Measurements from ENCODE around the gene PRPF38B. TPM values are rescaled to one million over a fixed set of nuclear protein-coding genes. Genes with fewer than 3 reads are reported as not detected.

The PRPF38B gene
- polyA plus RNA-seq, 1 donor (not counting 4 experiments of a cell fraction or from before 2014, with no cell fraction given): 41.0 TPM

DNA sequence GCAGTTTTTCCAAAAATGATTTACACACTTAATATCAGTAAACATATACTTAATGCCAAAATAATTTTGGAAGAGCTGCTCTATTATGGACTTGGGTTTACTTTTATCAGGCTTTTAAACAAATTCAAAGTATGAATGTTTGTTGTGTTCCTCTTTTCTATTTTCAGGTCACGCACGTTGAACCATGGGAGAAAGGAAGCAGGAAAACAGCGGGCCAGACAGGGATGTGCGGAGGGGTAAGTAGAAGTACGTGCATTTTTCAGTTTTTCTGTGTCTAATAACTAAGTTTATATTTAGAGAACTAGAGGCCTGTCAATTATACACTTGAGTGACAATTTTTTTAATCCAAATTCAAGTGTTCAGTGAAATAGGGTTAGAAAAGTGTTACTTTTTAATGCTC, 3.4 kb downstream of the PRPF38B start:
- no peak overlapping the region for H3K4me2 ChIP-seq (ENCODE audit: control insufficient read depth, extremely low read depth, insufficient read depth, low read depth, low read length)
- no peaks in the 10 kb centered on the region for H3K27me3 ChIP-seq (ENCODE audit: control insufficient read depth, extremely low read depth, insufficient read depth, low read length)
- no peak for DNase-seq (ENCODE audit: low read depth, low spot score)
- H3K9me3 ChIP-seq (ENCODE audit: control insufficient read depth, low read depth, low read length): no peaks in the 10 kb centered on the region
- peaks cover 15 to 37% of the 10 kb centered on the region in 2 experiments for H3K36me3 ChIP-seq (ENCODE audit: control insufficient read depth in 2 of 2, extremely low read depth in 1 of 2, insufficient read depth in 2 of 2, low read length in 2 of 2)
- H4K20me1 ChIP-seq (ENCODE audit: control insufficient read depth, extremely low read depth, insufficient read depth, low read length): peaks cover 20% of the 10 kb centered on the region
- no peak for FAIRE-seq
- no peak overlapping the region for H3K9ac ChIP-seq (ENCODE audit: control insufficient read depth, extremely low read depth, insufficient read depth, low read length)
- TF ChIP-seq, protein P1, sequence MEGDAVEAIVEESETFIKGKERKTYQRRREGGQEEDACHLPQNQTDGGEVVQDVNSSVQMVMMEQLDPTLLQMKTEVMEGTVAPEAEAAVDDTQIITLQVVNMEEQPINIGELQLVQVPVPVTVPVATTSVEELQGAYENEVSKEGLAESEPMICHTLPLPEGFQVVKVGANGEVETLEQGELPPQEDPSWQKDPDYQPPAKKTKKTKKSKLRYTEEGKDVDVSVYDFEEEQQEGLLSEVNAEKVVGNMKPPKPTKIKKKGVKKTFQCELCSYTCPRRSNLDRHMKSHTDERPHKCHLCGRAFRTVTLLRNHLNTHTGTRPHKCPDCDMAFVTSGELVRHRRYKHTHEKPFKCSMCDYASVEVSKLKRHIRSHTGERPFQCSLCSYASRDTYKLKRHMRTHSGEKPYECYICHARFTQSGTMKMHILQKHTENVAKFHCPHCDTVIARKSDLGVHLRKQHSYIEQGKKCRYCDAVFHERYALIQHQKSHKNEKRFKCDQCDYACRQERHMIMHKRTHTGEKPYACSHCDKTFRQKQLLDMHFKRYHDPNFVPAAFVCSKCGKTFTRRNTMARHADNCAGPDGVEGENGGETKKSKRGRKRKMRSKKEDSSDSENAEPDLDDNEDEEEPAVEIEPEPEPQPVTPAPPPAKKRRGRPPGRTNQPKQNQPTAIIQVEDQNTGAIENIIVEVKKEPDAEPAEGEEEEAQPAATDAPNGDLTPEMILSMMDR (optimal IDR thresholded peaks at IDR 0.05 in 1 of 3, IDR thresholded peaks at IDR 0.05 in 1 of 3, conservative IDR thresholded peaks at IDR 0.05 in 1 of 3; ENCODE audit: extremely low read depth in 1 of 3, insufficient read depth in 2 of 3, low read length in 3 of 3): no peak
- no peak for TF ChIP-seq EZH2 (IDR thresholded peaks at IDR 0.05; ENCODE audit: low read length)
- peaks cover 18% of the 10 kb centered on the region for H3K4me1 ChIP-seq (ENCODE audit: control insufficient read depth, extremely low read depth, insufficient read depth, low read length)
- no peak overlapping the region for H2AFZ ChIP-seq (ENCODE audit: control insufficient read depth, low read length)
- dilution Hi-C loops (cut with MboI; ENCODE audit: extremely low pct_ligation_motif_present, low sequenced_read_pairs): no loop called here
- no peak overlapping the region for H3K4me3 ChIP-seq (ENCODE audit: control insufficient read depth in 2 of 3, extremely low read depth in 1 of 3, insufficient read depth in 2 of 3, low read depth in 1 of 3, low read length in 3 of 3)
- no peaks in the 10 kb centered on the region for H3K9me1 ChIP-seq (ENCODE audit: control insufficient read depth, extremely low read depth, insufficient read depth, low read length)
- H3K79me2 ChIP-seq (ENCODE audit: control insufficient read depth, insufficient read depth, low read length): peaks cover 66% of the 10 kb centered on the region
- no peak overlapping the region for H3K27ac ChIP-seq (ENCODE audit: control insufficient read depth, insufficient read depth, low read length)

- Histone ChIP-seq H3K4me2 (ENCODE audit: control insufficient read depth, extremely low read depth, insufficient read depth, low read depth, low read length) (no peak overlapping the region), H3K4me1 (ENCODE audit: control insufficient read depth, extremely low read depth, insufficient read depth, low read length) (peaks cover 11% of the 10 kb centered on the region), H3K27ac (ENCODE audit: control insufficient read depth, insufficient read depth, low read length) (no peak overlapping the region), H4K20me1 (ENCODE audit: control insufficient read depth, extremely low read depth, insufficient read depth, low read length) (peaks cover 10% of the 10 kb centered on the region), H3K79me2 (ENCODE audit: control insufficient read depth, insufficient read depth, low read length) (peaks cover 28% of the 10 kb centered on the region), H3K36me3 (ENCODE audit: control insufficient read depth in 2 of 2, extremely low read depth in 1 of 2, insufficient read depth in 2 of 2, low read length in 2 of 2) (peaks cover 16 to 33% of the 10 kb centered on the region in 2 experiments), H3K27me3 (ENCODE audit: control insufficient read depth, extremely low read depth, insufficient read depth, low read length) (no peaks in the 10 kb centered on the region), H3K9ac (ENCODE audit: control insufficient read depth, extremely low read depth, insufficient read depth, low read length) (no peak overlapping the region), H3K4me3 (ENCODE audit: control insufficient read depth in 2 of 3, extremely low read depth in 1 of 3, insufficient read depth in 2 of 3, low read depth in 1 of 3, low read length in 3 of 3) (no peak overlapping the region), H3K9me1 (ENCODE audit: control insufficient read depth, extremely low read depth, insufficient read depth, low read length) (no peaks in the 10 kb centered on the region), H3K9me3 (ENCODE audit: control insufficient read depth, low read depth, low read length) (no peaks in the 10 kb centered on the region), H2AFZ (ENCODE audit: control insufficient read depth, low read length) (no peak overlapping the region)
- no peak for DNase-seq (ENCODE audit: low read depth, low spot score)
- dilution Hi-C loops (cut with MboI; ENCODE audit: extremely low pct_ligation_motif_present, low sequenced_read_pairs): no loop called here
- TF ChIP-seq EZH2 (IDR thresholded peaks at IDR 0.05; ENCODE audit: low read length): no peak
- TF ChIP-seq, protein P1 (optimal IDR thresholded peaks at IDR 0.05 in 1 of 3, IDR thresholded peaks at IDR 0.05 in 1 of 3, conservative IDR thresholded peaks at IDR 0.05 in 1 of 3; ENCODE audit: extremely low read depth in 1 of 3, insufficient read depth in 2 of 3, low read length in 3 of 3): no peak
- no peak for FAIRE-seq
Observed at GRCh38 chr1:108699375-108700332, 7.5 kb downstream of the PRPF38B start.

Measured in keratinocyte (primary cell).